Renal cortical epithelial cell (primary cell): ENCODE measurements around the gene DDIT3. TPM values are rescaled to one million over a fixed set of nuclear protein-coding genes. Genes with fewer than 3 reads are reported as not detected.
"Not testable (repeated sequence)": the region's sequence is repeated elsewhere in the genome, so short reads cannot be mapped to it uniquely, and the experiment has no call there.

ENCODE experiments used
- DNase-seq: peaks from one replicate; pipeline ENCODE4 v3.0.0-alpha.2; 2011; ENCODE audit warnings: low read depth
- total RNA-seq: library from RNA; depleted of rRNA; stranded (reverse); fragments of >200 nt; gene quantifications from 2 replicates; pipeline ENCODE4 v1.2.3, GENCODE V29; 2014

DDIT3 gene
- total RNA-seq, 1 donor from 2014 or later = 17.5 TPM

DNA sequence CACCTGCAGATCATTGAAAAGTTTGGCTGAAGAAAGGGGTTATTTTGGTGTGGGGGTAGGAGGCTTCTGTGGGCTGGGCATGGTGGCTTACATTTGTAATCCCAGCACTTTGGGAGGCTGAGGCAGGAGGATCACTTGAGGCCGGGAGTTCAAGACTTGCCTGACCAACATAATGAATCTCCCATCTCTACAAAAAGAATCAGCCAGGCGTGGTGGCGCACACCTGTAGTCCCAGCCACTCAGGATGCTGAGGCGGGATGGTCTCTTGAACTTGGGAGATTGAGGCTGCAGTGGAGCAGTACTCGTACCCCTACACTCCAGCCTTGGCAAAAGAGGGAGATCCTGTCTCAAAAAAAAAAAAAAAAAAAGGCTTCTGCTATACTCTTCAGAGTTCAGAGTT, 7.0 kb downstream of the DDIT3 start:
- no peak for DNase-seq

DNA sequence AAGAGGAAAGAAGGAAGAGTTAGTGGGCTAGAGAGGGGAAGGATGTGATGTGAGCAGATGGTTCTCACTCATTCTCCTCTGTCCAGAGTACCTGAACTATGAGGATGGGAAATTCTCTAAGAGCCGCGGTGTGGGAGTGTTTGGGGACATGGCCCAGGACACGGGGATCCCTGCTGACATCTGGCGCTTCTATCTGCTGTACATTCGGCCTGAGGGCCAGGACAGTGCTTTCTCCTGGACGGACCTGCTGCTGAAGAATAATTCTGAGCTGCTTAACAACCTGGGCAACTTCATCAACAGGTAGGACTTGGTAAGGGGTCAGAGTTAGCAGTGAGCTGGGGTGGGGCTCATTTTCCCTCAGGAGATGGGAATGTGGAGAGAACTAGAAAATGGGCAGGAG, 7.6 kb downstream of the DDIT3 start:
- DNase-seq = no peak

DNA sequence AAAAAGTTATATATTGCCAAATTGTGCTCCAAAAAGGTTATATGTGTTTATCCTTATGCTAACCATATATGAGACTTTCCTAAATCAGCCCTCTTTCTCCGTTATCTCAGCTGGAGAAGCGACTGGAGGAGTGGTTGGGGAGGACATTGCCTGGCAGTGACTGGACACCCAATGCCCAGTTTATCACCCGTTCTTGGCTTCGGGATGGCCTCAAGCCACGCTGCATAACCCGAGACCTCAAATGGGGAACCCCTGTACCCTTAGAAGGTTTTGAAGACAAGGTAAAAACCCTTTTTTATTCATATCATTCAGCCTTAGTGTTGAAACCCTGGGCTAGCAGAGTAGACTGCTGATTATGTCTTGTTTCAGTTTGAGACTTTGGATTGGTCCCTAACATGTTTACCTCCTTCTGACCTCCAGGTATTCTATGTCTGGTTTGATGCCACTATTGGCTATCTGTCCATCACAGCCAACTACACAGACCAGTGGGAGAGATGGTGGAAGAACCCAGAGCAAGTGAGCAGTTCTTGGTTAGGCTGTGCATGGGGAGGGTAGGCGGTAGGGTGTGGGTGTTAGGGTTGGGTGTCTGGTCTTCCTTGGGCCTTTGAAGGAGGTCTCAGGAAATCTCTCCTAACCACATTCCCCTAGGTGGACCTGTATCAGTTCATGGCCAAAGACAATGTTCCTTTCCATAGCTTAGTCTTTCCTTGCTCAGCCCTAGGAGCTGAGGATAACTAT, 8.6 kb downstream of the DDIT3 start:
- DNase-seq = no peak

DNA sequence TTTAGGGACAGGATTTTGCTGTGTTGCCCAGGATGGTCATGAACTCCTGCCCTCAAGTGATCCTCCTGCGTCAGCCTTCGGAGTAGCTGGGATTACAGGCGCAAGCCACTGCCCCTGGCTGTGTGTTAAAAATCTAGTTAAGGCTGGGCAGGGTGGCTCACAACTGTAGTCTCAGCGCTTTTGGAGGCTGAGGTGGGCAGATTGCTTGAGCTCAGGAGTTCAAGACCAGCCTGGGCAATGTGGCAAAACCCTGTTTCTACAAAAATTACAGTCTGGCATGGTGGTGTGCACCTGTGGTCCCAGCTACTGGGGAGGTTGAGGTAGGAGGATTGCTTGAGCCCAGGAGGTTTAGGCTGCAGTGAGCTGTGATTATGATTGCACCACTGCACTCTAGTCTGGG, 9.2 kb downstream of the DDIT3 start:
- no peak for DNase-seq

DNA sequence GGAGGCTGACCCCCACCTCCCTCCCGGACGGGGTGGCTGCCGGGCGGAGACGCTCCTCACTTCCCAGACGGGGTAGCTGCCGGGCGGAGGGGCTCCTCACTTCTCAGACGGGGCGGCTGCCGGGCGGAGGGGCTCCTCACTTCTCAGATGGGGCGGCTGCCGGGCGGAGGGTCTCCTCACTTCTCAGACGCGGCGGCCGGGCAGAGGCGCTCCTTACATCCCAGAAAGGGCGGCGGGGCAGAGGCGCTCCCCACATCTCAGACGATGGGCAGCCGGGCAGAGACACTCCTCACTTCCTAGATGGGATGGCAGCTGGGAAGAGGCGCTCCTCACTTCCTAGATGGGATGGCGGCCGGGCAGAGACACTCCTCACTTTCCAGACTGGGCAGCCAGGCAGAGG, 12.5 kb downstream of the DDIT3 start:
- DNase-seq = not testable (repeated sequence)

DNA sequence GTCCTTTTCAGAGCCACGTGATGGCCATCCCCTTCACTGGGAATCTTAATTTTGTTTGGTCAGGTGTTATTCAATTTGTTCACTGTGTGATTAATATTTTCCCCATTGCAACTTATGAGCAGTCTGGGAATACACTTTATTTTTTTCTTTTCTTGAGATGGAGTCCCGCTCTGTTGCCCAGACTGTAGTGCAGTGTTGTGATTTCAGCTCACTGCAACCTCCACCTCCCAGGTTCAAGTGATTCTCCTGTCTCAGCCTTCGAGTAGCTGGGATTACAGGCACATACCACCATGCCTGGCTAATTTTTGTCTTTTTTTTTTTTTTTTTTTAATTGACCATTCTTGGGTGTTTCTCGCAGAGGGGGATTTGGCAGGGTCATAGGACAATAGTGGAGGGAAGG, 13.8 kb downstream of the DDIT3 start:
- DNase-seq = not testable (repeated sequence)

DNA sequence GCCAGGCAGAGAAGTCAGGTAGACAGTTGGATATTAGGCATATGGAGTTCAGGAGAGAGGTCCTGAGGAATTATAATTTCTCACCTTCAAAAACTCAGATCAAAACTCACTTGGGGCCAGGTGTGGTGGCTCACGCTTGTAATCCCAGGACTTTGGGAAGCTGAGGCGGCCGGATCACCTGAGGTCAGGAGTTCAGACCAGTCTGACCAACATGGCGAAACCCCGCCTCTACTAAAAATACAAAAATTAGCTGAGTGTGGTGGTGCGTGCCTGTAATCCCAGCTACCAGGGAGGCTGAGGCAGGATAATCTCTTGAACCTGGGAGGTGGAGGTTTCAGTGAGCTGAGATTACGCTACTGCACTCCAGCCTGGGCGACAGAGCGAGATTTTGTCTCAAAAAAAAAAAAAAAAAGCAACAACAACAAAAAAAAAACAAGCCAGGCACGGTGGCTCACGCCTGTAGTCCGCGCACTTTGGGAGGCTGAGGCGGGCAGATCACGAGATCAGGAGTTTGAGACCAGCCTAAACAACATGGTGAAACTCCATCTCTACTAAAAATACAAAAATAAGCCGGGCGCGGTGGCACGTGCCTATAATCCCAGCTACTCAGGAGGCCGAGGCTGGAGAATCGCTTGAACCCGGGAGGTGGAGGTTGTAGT, 17.9 kb downstream of the DDIT3 start:
- not testable (repeated sequence) for DNase-seq

DNA sequence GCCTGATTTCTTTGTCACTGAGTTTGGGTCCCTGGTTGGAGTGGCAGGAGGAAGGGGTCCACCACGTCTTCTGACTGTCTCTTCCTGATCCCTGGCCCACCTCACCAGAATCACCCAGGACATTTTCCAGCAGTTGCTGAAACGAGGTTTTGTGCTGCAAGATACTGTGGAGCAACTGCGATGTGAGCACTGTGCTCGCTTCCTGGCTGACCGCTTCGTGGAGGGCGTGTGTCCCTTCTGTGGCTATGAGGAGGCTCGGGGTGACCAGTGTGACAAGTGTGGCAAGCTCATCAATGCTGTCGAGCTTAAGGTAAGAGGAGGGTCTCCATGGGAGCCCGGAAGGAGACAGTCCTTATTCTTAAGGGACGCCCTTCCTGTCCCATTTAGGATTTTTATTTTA, 20.1 kb downstream of the DDIT3 start:
- DNase-seq = no peak

DNA sequence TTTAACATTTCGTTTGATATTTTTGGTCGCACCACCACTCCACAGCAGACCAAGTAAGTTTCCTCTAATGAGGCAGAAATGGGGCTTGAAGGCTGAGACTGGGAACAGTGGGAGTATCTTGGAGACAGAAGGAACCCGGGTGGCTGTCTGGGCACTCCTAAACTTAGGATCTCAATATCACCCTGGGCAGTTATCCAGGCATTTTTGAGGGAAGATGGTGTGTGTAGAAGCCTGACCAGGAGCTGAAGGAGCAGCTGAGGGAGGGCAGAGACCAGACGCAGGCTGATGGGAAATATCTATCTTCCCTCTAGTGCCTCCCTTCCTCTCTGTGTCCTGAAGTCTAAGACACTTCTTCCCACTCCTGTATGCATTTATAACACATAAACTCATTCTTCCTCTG, 21.7 kb downstream of the DDIT3 start:
- DNase-seq = no peak

DNA sequence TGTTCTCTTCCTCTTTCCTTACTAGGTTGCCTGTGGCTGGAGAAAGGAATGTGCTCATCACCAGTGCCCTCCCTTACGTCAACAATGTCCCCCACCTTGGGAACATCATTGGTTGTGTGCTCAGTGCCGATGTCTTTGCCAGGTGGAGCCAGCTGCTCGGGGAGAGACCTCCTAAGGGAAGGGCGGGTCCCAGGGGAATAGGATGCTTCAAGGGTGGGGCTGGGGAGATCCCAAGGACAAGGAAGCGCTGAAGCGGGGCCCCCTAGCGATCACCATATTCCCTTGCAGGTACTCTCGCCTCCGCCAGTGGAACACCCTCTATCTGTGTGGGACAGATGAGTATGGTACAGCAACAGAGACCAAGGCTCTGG, 22.2 kb downstream of the DDIT3 start:
- DNase-seq = no peak

DNA sequence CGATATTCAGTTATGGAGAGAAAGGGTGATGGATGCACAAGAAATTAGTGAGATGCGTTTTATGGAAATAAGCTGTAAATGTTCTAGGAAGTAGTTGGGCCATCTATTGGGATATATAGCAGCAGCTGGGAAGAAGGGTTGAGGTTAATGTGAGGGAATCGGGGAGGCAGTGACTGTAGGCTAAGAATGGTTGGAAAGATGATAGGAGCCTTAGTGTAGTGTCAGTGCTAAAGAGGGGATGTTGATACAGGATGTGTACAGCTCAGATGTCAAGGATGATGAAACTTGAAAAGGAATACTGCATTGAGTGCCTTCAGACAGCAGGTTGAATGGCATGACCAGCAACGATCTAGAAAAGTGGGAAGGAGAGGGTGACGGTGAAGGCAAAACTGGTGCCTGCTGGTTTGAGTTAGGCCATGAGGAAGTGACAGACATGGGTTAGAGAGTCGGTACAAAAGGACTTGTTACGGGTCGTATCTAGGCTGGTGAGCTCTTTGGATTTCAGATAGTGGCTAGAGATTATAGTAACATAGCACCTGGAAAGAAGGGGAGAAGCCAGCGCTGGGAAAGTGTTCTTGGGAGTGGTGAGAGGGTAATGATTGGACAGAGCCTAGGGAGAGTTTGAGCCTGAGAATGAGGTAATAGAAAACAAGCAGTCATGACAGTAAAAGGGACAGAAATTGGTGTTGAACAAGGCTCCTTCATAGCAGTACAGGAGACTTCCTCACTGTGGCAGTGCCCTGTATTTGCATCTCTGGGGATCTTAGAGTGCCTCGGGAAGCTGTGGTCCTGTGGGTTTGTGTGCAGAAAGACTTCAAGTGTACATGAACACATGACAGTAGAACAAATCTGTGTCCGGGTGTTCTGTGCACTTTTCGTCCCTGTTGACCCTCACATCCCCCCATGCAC, 22.8 kb downstream of the DDIT3 start:
- no peak for DNase-seq

DNA sequence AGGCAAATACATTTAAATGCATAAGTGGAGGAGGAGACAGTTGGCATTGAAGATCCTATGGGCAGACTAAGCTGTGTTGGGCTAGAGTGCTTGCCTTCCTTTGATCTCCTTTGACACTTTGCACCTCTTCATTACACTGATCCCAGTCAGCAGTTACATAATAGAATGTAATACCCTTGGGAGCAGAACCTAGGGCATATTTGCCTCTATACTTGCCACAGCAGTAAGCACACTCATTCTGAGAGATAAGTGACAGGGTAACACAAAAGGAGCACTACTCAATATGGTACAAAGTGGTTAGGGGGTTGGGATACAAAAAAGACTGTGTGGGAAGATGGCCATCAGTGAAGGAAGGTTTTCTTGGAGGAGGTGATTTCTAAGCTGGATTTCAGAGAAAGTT, 23.5 kb downstream of the DDIT3 start:
- no peak for DNase-seq

DNA sequence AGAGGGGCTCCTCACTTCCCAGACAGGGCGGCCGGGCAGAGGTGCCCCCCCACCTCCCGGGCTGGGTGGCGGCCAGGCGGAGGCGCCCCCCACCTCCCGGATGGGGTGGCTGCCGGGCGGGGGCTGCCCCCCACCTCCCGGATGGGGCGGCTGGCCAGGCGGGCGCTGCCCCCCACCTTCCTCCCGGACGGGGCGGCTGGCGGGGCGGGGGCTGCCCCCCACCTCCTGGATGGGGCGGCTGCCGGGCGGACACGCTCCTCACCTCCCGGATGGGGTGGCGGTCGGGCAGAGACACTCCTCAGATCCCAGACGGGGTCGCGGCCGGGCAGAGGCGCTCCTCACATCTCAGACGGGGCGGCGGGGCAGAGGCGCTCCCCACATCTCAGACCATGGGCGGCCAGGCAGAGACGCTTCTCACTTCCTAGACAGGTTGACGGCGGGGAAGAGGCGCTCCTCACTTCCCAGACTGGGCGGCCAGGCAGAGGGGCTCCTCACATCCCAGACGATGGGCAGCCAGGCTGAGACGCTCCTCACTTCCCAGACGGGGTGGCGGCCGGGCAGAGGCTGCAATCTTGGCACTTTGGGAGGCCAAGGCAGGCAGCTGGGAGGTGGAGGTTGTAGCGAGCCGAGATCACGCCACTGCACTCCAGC, 25.1 kb downstream of the DDIT3 start:
- not testable (repeated sequence) for DNase-seq

DNA sequence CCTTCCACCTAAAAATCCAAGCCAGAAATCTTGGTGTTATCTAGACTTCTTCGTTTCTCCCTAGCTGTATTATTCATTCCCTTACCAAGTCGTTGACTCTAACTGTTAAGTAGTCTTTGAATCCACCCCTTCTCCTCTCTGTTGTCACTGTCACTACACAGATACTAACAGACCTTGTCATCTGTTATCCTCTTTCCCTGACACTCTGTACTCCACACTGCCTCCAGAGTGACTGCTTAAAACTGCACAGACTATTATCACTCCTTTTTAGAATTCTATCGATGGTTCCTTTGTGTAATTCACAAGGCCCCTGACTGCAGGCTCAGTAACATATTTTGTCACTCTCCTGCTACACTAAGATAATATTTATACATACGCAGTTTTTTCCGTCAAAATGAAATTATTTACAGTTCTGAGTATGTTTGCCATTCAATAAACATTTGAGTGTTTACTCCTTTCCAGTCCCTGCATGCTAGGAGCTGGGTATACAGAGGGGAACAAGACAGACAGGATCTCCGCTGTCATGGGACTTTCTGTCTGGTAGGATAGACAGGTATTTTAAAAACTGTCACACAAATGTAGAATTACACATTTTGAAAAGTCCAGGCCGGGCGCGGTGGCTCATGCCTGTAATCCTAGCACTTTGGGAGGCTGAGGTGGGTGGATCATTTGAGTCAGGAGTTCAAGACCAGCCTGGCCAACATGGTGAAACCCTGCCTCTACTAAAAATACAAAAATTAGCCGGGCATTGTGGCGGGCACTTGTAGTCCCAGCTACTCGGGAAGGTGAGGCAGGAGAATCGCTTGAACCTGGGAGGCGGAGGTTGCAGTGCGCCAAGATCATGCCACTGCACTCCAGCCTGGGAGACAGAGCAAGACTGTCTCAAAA, 28.7 kb downstream of the DDIT3 start:
- no peak for DNase-seq

DNA sequence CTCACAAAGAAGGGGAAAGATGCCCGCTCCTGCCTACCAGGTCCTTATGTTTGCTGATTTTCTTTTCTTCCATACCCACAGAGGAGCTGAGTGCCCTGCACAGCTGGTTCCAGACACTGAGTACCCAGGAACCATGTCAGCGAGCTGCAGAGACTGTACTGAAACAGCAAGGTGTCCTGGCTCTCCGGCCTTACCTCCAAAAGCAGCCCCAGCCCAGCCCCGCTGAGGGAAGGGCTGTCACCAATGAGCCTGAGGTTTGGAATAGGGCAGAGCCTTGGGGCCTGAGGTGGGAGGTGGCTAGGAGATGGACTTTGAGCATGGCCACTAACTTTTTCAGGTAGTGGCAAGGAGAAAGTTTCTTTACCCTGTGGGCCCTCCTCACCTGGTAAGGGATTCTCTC, 30.2 kb downstream of the DDIT3 start:
- DNase-seq = no peak

DNA sequence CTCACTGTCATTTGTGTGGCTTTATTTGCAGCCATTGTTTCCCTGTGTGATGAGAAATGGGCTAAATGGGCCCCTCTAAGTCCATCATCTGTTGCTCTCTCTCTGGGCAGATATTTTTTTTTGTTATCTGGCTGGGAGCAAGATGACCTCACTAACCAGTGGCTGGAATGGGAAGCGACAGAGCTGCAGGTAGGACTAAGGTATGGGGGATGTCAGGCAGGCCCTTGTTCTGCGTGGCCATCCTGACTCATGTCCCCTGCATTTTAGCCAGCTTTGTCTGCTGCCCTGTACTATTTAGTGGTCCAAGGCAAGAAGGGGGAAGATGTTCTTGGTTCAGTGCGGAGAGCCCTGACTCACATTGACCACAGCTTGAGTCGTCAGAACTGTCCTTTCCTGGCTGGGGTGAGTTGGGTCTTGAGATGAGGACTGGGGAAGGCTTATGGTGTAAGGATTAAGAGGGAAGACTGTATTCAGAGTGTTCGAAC, 31.1 kb downstream of the DDIT3 start:
- peak; percentile 20 for DNase-seq

DNA sequence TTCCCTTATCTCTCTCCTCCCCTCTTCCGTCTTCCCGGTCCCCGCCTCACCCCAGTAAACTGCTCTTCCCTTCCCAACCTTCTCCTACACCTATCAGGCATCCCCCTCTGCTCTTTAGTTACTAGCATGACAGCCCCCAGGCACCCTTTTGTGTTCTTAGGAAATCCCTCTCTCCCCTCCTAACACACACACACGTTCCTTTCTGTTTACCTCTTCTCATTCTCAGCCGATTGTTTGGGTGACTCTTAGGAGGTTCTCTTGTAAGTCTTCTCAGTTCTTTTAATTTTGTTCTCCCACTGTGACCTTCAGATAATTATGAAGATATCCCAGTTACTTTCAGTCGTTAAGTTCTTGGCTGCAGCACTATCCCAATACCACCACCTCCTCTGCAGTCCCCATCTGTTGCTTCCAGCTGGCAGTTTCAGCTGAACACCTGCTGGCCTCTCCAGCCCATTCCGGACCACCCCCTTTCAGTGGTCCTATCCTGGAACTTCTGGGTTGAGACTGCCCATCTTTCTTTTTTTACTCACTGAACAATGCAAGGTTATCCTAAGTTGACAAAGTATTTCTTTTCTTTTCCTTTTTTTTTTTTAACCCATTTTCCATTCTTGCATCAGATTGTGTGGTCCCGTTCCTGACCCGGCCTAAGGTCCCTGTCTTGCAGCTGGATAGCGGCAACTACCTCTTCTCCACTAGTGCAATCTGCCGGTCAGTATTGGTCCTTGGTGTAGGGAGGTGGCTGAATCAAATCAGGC, 31.7 kb downstream of the DDIT3 start:
- no peak for DNase-seq

DNA sequence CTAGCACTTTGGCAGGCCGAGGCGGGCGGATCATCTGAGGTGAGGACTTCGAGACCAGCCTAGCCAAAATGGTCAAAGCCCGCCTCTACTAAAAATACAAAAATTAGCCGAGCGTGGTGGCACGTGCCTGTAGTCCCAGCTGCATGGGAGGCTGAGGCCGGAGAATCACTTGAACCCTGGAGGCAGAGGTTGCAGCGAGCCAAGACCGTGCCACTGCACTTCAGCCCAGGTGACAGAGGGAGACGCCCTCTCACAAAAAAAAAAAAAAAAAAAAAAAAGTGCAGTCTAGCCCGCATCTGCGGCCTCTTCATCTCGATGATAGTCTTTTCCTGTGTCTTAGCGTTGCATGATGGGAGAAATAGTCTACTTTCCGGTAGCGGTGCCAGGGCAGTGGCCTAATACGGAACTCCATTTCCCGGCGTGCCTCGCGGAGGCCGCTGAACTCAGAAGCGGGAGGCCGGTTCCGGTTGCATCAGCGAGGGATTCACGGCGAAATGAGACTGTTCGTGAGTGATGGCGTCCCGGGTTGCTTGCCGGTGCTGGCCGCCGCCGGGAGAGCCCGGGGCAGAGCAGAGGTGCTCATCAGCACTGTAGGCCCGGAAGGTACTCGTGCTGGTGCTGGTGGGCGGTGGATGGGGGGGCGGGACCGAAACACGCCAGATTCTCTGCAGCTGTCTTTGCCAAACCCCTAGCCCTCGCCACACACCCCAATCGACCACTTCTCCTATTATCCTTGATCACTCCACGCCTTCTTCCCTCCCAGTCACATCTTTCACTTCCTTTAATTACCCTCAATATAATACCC, 32.5 kb downstream of the DDIT3 start, which contains the start of gene MARS1:
Gene MARS1 (plus strand): TSS at position 472 of the 805 bp plus-strand sequence. CDS start 23 bp downstream, at position 495.
- DNase-seq = peak; percentile 96

DNA sequence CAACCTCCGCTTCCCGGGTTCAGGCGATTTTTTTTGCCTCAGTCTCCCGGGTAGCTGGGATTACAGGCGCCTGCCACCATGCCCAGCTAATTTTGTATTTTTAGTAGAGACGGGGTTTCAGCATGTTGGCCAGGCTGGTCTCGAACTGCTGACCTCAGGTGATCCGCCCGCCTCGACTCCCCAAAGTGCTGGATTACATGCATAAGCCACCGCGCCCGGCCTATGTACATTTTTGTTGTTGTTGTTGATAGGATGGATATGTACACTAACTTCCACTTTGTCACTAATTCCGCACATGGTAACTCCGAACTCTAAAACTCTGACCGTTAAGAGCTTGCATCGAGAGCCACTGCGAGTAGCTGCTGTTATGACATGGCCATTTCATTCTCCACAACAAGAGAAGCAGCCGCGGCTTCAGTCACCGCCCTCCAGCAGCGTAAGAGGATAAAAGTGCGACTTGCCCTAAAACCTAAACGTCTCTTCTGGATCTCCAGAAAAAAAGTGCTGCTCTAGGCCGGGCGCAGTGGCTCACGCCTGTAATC, 33.2 kb downstream of the DDIT3 start:
- DNase-seq = no peak
